Fibroblast of skin of back (primary cell): ENCODE measurements around the gene MALL.
"Not testable (repeated sequence)": the region's sequence is repeated elsewhere in the genome, so short reads cannot be mapped to it uniquely, and the experiment has no call there.

Experiments used
- DNase-seq: peaks from one replicate; pipeline ENCODE4 v3.0.0-alpha.2; 2013

Gene MALL

DNA sequence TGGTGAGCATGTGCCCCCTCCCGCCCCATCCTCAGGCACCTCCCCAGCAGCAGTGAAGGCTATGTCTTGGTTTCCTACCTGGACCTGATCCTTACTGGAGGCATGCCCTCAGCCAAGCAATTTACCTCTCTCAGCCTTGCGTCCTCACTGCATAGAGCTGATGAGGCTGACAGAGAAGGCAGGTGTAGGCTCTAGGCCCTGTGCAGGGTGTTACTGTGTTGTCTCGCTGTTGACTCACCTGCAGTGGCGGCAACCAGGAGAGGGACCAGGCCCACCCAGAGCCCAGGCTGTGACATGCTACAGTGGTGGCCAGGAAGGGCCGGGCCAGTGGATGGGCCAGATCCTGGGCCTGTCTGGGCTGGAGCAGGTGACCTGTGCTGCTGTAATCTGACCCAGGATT lies 65.9 kb downstream of the MALL start:
- not testable (repeated sequence) for DNase-seq

DNA sequence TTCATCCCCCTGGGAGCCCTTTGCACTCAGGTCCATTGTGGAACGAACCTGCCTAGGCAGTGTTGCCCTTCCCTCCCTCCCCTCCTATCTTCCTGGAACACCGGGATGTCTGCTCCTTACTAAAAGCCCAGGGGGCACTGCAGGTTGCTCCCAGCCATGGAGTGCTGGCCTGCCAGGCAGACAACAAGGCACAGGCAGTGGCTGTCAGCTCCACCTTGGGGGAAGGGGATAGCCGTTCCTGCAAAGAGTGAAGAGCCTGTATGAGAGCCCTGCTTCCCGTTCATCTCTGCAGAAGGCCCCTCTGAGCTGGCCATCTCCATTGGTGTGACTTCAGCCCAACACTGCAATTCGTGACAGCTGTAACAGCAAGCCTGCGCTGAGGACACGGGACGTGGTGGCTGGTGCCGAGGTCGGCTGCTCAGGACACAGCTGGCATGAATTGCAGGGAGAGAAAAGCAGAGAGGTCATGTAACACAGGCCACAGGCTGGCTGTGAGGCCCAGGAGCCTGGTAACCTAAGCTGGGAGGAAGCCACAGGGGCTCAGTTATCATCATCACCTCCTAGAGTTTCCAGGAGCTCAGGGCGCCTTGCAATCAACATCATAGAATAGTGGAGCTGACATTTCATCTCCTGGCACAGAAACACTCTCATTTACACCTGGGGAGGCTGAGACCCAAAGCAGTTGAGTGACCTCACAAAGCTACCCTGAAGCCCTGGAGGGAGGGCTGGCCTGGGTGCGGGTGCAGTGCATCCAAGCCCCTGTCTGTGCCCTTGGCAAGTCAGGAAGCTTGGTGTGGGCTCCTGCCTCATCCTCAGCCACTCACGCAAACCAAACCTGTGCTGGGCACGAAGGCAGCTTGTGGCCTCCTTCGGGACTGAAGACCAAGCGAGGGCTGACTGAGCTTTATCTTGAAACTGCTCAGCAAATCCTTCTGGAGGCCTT lies 67.1 kb downstream of the MALL start:
- DNase-seq: not testable (repeated sequence)

DNA sequence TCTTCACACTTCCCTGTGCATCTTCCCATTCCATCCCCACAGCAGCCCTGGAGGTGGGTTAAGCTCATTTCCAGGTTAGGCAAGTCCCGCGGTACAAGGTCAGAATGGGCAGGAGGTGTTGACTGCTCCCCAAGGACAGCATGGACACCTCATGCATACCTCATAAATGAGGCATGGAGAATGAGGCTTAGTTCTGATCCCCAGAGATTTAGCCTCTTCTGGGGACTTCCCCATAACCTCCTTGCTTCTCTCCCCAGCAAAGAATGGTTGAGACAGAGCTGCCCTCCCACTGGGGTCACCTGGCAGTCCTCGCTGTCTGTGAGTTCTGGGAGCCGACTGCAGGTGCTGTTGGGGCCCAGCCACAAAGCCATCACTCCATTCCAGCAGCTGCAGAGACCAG lies 68.4 kb downstream of the MALL start:
- DNase-seq: not testable (repeated sequence)

GRCh38 chr2:110041941-110042660 lies 73.5 kb downstream of the MALL start:
- not testable (repeated sequence) for DNase-seq

DNA sequence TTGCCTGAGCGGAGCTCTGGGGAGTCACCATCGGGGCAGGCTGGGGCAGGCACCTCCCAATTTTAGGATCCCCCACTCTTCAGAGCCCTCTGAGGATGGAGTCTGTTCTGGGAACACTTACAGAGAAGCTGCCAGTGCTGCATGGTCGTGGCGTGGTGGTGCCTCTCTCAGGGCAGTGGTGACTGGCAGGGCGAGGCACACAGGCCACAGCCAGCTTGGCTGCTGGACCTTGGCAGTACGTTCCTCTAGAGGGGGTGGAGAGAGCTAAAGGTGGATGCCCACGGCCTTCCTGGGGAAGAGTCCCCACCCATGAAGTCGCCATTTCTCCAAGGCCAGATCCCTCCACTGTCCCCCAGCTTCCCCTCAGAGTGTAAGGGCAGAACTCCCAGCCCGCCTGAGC lies 78.3 kb downstream of the MALL start:
- not testable (repeated sequence) for DNase-seq

DNA sequence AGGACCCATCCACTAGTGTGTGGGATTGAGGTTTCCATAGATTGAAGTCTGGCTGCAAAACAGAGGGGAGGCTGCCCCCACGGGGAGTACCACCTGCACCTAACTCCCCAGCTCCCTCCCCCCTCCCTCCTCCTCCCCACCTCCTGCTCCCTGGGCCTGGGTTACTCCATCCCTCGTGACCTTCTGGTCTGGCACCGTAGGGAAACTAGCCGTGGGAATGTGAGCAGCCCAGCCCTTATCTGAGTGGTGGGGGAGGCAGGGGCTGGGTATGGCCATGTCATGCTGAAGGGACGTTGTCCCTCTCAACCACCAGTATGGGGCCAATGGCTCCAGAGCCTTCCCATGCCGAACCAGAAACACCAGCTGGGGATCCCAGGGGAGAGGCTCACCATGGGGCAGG lies 80.2 kb downstream of the MALL start:
- DNase-seq: not testable (repeated sequence)

- DNase-seq: not testable (repeated sequence)
These were observed 80.7 kb downstream of the MALL start for GRCh38 chr2:110034935-110035334.
